Measurements from ENCODE around the gene CYFIP1.

The CYFIP1 gene

DNA sequence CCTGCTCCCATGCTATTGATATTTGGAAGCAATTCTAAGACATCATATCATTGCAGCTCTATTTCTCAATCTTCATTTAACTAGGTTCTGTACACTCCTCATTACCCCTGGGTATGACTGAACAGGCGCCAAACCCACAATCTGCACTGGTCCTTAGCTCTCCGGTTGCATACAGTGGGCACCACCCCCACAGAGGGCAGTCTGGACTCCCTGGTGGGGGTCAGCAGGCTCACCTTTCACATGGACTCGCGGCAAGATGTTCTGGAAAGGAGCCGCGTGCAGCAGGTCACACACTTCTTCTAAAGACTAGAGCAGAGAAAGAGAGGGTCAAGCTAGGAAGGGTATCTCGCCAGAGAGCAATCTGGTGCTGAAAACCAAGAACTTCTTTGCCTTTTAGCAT is 105.2 kb downstream of the CYFIP1 start:
- TF ChIP-seq GATA2 (IDR thresholded peaks at IDR 0.05; ENCODE audit: low read depth, low read length): no peak
- TF ChIP-seq GATA3 (IDR thresholded peaks at IDR 0.05; ENCODE audit: low read depth, low read length): no peak

GRCh38 chr15:22874256-22874655 is 105.9 kb downstream of the CYFIP1 start:
- TF ChIP-seq GATA2 (IDR thresholded peaks at IDR 0.05; ENCODE audit: low read depth, low read length) (no peak), GATA3 (IDR thresholded peaks at IDR 0.05; ENCODE audit: low read depth, low read length) (no peak)

GRCh38 chr15:22873841-22874240 is 106.3 kb downstream of the CYFIP1 start:
- TF ChIP-seq GATA2 (IDR thresholded peaks at IDR 0.05; ENCODE audit: low read depth, low read length) (no peak), GATA3 (IDR thresholded peaks at IDR 0.05; ENCODE audit: low read depth, low read length) (no peak)

DNA sequence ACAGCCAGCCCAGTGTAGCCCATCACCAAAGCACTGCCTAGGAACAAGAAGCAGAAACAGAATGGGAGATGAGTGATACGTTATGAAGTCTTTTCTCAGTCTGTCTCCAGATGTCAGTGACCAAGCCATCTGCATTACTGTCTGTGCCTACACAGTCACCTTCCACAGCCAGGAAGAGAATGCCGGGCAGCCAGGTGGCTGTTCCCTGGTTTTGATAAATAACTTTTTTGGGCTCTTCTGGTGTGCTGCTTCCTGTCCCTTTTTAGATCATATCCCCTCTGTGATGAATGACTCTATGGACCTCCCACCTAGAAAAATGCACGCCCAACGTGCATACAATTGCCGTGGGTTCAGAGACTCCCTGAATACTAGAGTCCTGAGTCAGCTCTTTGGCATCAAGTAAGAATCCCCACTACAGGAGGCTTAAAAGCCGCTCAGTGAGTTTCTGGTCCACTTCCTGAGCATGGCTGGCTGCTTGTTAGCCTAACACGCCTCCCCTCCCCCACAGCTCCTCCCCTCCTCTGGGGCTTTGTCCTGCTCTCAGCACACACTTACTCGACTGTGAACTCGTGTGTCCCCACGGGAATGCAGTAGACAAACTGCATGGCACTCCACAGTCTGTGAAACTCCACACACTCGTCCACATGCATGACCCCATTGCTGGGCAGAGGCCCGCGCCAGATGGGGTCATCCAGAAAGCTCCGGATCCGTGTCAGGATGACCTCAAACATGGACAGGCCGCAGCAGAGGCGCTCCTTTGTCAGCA is 107.0 kb downstream of the CYFIP1 start:
- no peak for TF ChIP-seq GATA3 (IDR thresholded peaks at IDR 0.05; ENCODE audit: low read depth, low read length)
- no peak for TF ChIP-seq GATA2 (IDR thresholded peaks at IDR 0.05; ENCODE audit: low read depth, low read length)

DNA sequence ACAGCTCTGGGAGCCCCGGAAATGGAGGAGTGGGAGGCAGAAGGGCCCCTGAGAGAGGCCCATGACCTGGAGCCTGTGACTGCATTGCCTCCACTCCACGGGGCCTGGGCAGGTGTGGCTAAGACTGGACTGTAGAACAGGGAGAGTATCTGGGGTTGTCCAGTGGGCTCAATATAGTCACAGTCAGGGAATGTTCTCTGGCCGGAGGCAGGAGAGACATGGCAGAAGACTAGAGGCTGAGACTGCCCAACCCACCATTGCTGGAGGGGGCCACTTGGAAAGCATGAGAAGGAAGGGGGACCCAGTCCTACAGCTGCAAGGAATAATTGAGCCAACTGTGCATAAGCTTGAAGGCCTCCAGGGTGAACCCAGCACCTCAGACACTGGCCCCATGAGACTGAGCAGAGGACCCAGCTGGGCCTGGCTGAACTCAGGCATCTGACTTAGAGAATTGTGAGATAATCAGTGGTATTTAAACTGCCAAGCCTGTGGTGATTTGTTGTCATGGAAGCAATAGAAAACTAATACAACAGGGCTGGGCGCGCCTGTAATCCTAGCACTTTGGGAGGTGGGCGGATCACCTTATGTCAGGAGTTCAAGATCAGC is 108.6 kb downstream of the CYFIP1 start:
- TF ChIP-seq GATA3 (IDR thresholded peaks at IDR 0.05; ENCODE audit: low read depth, low read length) (no peak), GATA2 (IDR thresholded peaks at IDR 0.05; ENCODE audit: low read depth, low read length) (no peak)

- no peak for TF ChIP-seq GATA2 (IDR thresholded peaks at IDR 0.05; ENCODE audit: low read depth, low read length)
- no peak for TF ChIP-seq GATA3 (IDR thresholded peaks at IDR 0.05; ENCODE audit: low read depth, low read length)
Measured at GRCh38 chr15:22870865-22871264, 109.3 kb downstream of the CYFIP1 start.

DNA sequence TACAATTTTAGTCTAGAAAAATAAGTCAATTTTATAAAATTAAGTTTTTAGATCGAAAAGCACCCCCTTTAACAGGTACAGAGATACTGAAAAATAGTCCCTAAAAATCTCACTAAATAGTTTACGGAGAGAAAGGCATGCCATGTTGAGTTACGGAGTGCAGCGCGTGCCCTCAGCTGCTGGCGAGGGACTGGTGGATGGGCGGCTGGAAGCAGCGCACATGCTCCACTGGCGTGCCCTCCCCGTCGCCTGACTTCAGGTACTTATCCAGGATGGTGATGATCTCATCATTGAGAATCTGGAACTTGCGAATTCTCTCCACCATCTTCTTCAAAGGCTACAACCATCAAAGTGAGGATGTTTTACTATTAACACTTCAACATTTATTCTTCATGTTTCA is 110.3 kb downstream of the CYFIP1 start:
- TF ChIP-seq GATA2 (IDR thresholded peaks at IDR 0.05; ENCODE audit: low read depth, low read length): no peak
- no peak for TF ChIP-seq GATA3 (IDR thresholded peaks at IDR 0.05; ENCODE audit: low read depth, low read length)

DNA sequence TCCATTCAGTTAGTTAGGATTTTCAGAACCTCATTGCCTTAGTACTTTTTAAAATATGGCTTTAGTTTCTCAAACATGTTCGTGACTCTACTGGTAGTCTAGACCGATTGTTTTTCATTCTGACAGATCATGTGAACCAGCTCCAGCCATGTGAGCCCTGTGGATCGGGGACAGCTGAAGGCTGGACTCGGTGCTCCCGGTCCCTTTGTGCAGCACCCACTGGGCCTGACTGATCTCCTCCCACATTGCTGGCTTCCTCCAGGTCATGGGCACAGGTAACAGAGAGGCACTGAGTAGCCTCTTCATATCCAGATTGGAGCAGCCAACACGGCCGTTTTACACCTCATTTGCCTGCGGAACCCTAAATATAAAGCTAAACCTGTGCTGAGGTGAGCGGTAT is 111.2 kb downstream of the CYFIP1 start:
- no peak for TF ChIP-seq GATA3 (IDR thresholded peaks at IDR 0.05; ENCODE audit: low read depth, low read length)
- no peak for TF ChIP-seq GATA2 (IDR thresholded peaks at IDR 0.05; ENCODE audit: low read depth, low read length)

DNA sequence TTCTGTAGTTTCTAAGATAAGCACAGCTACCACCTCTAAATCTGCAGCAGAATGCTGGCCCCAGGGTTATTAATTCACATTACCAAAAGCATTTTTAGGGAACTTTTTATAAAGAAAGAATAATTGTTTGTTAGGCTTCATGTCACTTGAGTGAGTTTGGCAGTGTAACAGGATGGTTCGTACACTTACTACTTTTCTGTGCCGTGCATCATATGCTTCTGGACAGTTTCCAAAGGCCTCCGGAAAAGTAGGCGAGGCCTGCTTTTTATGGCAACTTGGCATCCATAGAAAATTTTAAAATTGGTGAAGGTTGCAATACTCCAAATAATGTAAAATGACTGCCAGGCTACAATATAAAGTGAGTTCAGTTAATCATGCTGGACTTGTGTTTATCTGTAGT is 111.7 kb downstream of the CYFIP1 start:
- TF ChIP-seq GATA2 (IDR thresholded peaks at IDR 0.05; ENCODE audit: low read depth, low read length) (no peak), GATA3 (IDR thresholded peaks at IDR 0.05; ENCODE audit: low read depth, low read length) (no peak)

- TF ChIP-seq GATA3 (IDR thresholded peaks at IDR 0.05; ENCODE audit: low read depth, low read length) (no peak), GATA2 (IDR thresholded peaks at IDR 0.05; ENCODE audit: low read depth, low read length) (no peak)
Measured at GRCh38 chr15:22867886-22868285, 112.3 kb downstream of the CYFIP1 start.

GRCh38 chr15:22866079-22866478 is 114.1 kb downstream of the CYFIP1 start:
- TF ChIP-seq GATA3 (IDR thresholded peaks at IDR 0.05; ENCODE audit: low read depth, low read length): no peak
- no peak for TF ChIP-seq GATA2 (IDR thresholded peaks at IDR 0.05; ENCODE audit: low read depth, low read length)

GRCh38 chr15:22863356-22863755 is 116.8 kb downstream of the CYFIP1 start:
- TF ChIP-seq GATA2 (IDR thresholded peaks at IDR 0.05; ENCODE audit: low read depth, low read length): no peak
- TF ChIP-seq GATA3 (IDR thresholded peaks at IDR 0.05; ENCODE audit: low read depth, low read length): no peak

DNA sequence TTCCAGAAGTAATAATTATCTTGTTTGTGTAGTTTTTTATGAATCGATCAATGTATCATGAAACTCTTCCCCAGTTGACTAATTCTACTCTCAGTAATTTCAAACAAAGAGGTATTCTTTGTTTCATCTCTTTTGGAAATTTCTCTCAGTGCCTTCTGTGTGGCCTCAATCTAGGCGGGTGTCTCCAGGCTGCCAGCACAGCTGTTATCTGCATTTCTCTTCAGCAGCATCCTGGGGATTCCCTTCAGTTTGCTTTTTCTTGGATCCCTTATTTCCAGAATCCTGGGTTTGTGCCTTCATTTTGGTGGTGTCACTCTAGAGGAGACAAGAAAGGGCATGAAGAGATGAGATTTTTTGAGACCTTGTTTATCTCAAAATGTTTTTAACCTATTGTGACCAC is 119.0 kb downstream of the CYFIP1 start:
- TF ChIP-seq GATA3 (IDR thresholded peaks at IDR 0.05; ENCODE audit: low read depth, low read length): no peak
- no peak for TF ChIP-seq GATA2 (IDR thresholded peaks at IDR 0.05; ENCODE audit: low read depth, low read length)

DNA sequence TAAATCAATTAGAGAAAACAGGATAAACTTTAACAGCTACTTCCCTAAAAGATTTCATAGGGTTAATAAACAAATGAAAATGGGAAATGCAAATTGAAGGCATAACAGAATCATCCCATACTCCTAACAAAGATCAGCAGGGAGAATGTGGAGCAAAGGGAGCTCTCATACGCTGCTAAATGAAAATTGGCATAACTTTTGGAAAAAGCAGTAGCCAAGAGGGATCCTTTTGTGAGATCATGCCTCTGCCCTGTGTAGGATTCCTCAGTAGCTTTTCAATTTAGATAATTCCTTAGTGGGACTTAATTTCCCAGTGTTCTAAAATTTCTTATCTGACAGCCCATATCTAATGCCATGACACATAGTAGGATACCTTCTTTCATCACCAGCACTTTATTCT is 123.5 kb downstream of the CYFIP1 start:
- TF ChIP-seq GATA2 (IDR thresholded peaks at IDR 0.05; ENCODE audit: low read depth, low read length) (no peak), GATA3 (IDR thresholded peaks at IDR 0.05; ENCODE audit: low read depth, low read length) (no peak)

- no peak for TF ChIP-seq GATA3 (IDR thresholded peaks at IDR 0.05; ENCODE audit: low read depth, low read length)
Measured at GRCh38 chr15:22855791-22856190, 124.4 kb downstream of the CYFIP1 start.
